Measurements from ENCODE around the gene TERB2. TPM values are rescaled to one million over a fixed set of nuclear protein-coding genes. Genes with fewer than 3 reads are reported as not detected.
"Not testable (repeated sequence)": the region's sequence is repeated elsewhere in the genome, so short reads cannot be mapped to it uniquely, and the experiment has no call there.

The TERB2 gene
- total RNA-seq, 2 donors from 2014 or later, result not detected

GRCh38 chr15:44999105-44999504 lies 42.6 kb downstream of the TERB2 start:
- Histone ChIP-seq H3K4me1 (no peaks in the 10 kb centered on the region), H3K9me3 (no peaks in the 10 kb centered on the region), H3K27me3 (no peaks in the 10 kb centered on the region), H3K36me3 (no peaks in the 10 kb centered on the region), H3K4me3 (no peak overlapping the region), H3K27ac (no peak overlapping the region)
- no peak for TF ChIP-seq CTCF (IDR thresholded peaks at IDR 0.05)
- no peak for DNase-seq (ENCODE audit: low spot score)

GRCh38 chr15:45001180-45001579 lies 44.7 kb downstream of the TERB2 start:
- H3K27ac ChIP-seq; DNase-seq (ENCODE audit: low spot score); H3K4me3 ChIP-seq: not testable (repeated sequence)

DNA sequence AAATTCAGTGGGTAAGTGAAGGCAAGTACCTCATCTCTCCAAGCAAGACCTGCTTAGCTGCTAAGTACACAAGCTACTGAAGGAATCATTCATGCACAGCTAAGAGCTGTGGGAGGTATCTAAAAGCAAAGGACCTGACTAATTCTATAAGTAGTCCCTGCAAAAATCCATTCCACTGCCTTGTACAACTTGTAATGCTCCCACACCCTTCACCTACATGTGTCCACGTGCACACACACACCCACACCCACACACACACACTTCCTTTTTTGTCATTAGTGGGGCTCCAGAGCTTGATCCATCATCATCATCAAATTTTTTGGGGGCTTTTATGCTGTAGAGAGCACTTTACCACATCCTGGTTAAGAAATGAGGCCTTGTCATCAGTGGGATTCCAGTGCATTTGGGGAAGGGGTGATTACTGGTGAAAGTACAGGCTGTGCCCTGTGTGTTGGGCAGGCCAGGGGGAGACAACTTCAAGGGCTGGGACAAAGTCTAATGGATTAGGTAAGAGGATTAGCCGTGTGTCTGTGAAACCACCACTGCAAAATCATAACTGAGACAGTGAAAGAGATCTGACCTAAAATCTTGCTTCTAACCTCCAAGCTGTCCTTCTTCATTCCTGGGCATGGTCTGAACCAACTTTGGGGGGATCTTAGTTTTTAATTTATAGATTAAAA lies 47.4 kb downstream of the TERB2 start:
- H3K4me1 ChIP-seq; H3K9me3 ChIP-seq; H3K4me3 ChIP-seq; H3K27ac ChIP-seq; DNase-seq (ENCODE audit: low spot score); H3K36me3 ChIP-seq; H3K27me3 ChIP-seq: not testable (repeated sequence)

More at GRCh38 chr15:45001180-45001579, 44.7 kb downstream of the TERB2 start:
- H3K36me3 ChIP-seq, H3K27me3 ChIP-seq, H3K4me1 ChIP-seq, H3K9me3 ChIP-seq: not testable (repeated sequence)

- not testable (repeated sequence) for H3K27me3 ChIP-seq; H3K4me1 ChIP-seq; H3K9me3 ChIP-seq; H3K4me3 ChIP-seq; DNase-seq (ENCODE audit: low spot score); H3K36me3 ChIP-seq; H3K27ac ChIP-seq
Measured at GRCh38 chr15:45004590-45005175, 48.2 kb downstream of the TERB2 start.

- H3K36me3 ChIP-seq, result no peaks in the 10 kb centered on the region
- no peak for TF ChIP-seq CTCF (IDR thresholded peaks at IDR 0.05)
- no peak overlapping the region for H3K4me3 ChIP-seq
- H3K4me1 ChIP-seq, result no peaks in the 10 kb centered on the region
- H3K27ac ChIP-seq, result no peak overlapping the region
- DNase-seq (ENCODE audit: low spot score), result no peak
- no peaks in the 10 kb centered on the region for H3K9me3 ChIP-seq
- no peaks in the 10 kb centered on the region for H3K27me3 ChIP-seq
Measured at GRCh38 chr15:45009046-45009445, 52.6 kb downstream of the TERB2 start.

DNA sequence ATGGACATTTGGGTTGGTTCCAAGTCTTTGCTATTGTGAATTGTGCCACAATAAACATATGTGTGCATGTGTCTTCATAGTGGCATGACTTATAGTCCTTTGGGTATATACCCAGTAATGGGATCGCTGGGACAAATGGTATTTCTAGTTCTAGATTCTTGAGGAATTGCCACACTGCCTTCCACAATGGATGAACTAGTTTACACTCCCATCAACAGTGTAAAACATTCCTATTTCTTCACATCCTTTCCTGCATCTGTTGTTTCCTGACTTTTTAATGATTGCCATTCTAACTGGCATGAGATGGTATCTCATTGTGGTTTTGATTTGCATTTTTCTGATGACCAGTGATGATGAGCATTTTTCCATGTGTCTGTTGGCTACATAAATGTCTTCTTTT lies 58.6 kb downstream of the TERB2 start:
- not testable (repeated sequence) for H3K4me3 ChIP-seq; H3K27me3 ChIP-seq; DNase-seq (ENCODE audit: low spot score); H3K36me3 ChIP-seq; H3K27ac ChIP-seq; H3K9me3 ChIP-seq; H3K4me1 ChIP-seq

- not testable (repeated sequence) for DNase-seq (ENCODE audit: low spot score); H3K27me3 ChIP-seq
Measured at GRCh38 chr15:45020222-45020900, 63.9 kb downstream of the TERB2 start.

DNA sequence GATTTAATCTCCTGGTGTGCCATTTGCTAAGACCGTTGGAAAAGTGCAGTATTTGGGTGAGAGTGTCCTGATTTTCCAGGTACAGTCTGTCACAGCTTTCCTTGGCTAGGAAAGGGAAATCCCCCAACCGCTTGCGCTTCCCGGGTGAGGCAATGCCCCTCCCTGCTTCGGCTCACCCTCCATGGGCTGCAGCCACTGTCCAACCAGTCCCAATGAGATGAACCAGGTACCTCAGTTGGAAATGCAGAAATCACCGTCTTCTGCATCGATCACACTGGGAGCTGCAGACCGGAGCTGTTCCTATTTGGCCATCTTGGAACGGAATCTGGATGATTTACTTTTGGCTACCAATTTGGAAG lies 64.4 kb downstream of the TERB2 start:
- H3K4me3 ChIP-seq; DNase-seq (ENCODE audit: low spot score); H3K27ac ChIP-seq; H3K27me3 ChIP-seq; H3K36me3 ChIP-seq; H3K9me3 ChIP-seq: not testable (repeated sequence)
- peaks cover 0 to 19% of the 10 kb centered on the region in 2 donors for H3K4me1 ChIP-seq

More at GRCh38 chr15:45020222-45020900, 63.9 kb downstream of the TERB2 start:
- not testable (repeated sequence) for H3K9me3 ChIP-seq, H3K36me3 ChIP-seq, H3K4me3 ChIP-seq, H3K27ac ChIP-seq
- peaks cover 0 to 19% of the 10 kb centered on the region in 2 donors for H3K4me1 ChIP-seq

GRCh38 chr15:45021348-45021747 lies 64.9 kb downstream of the TERB2 start:
- no peak overlapping the region for H3K4me3 ChIP-seq

More at GRCh38 chr15:45021348-45021747, 64.9 kb downstream of the TERB2 start:
- no peaks in the 10 kb centered on the region for H3K9me3 ChIP-seq
- DNase-seq (ENCODE audit: low spot score), result no peak
- TF ChIP-seq CTCF (IDR thresholded peaks at IDR 0.05), result no peak
- no peaks in the 10 kb centered on the region for H3K36me3 ChIP-seq
- H3K4me1 ChIP-seq, result peaks cover 0 to 21% of the 10 kb centered on the region in 2 donors
- H3K27me3 ChIP-seq, result no peaks in the 10 kb centered on the region
- no peak overlapping the region for H3K27ac ChIP-seq
